CD4-positive, alpha-beta T cell (primary cell): Measurements from ENCODE around the gene AIF1. TPM values are rescaled to one million over a fixed set of nuclear protein-coding genes. Genes with fewer than 3 reads are reported as not detected.

ENCODE experiments used
- ATAC-seq: fragments of 200-7000 bp; cut with Tn5 transposase; one replicate; pipeline ENCODE4 v1.10.0; 2022; ENCODE audit warnings: mild to moderate bottlenecking; ENCODE audit not compliant: poor library complexity
- CTCF ChIA-PET: fragments of 350-600 bp; sonication (Branson Sonifier 250); formaldehyde crosslinking; loops from one replicate; lab custom pipeline; 2021; ENCODE audit warnings: antibody characterized with exemption, inconsistent platforms; lab: Charles Lee
- POLR2A ChIA-PET: fragments of 350-600 bp; sonication (Branson Sonifier 250); formaldehyde crosslinking; loops from one replicate; lab custom pipeline; 2021; ENCODE audit warnings: antibody characterized with exemption, inconsistent platforms; lab: Charles Lee
- DNase-seq, 14 experiments: peaks; one replicate each; pipeline ENCODE4 v3.0.0-alpha.2; 2013 to 2020; ENCODE audit warnings: mixed read lengths in 2 of 14
- H3K27ac ChIP-seq, 2 donors: one replicate each; pipeline versions ENCODE4 v1.5.1 to v1.7.0; 2013; ENCODE audit warnings: low read length in 2 of 2, low read depth in 1 of 2, mild to moderate bottlenecking in 1 of 2
- H3K27me3 ChIP-seq, 2 experiments: 1 replicate in 1 of 2; 2 replicates in 1 of 2; pipeline versions ENCODE4 v1.6.1 to v1.7.0; 2013; ENCODE audit warnings: low read length in 2 of 2, control low read depth in 1 of 2, mild to moderate bottlenecking in 1 of 2, moderate library complexity in 1 of 2; ENCODE audit not compliant: insufficient read depth in 2 of 2, control insufficient read depth in 1 of 2
- H3K36me3 ChIP-seq: one replicate; pipeline ENCODE4 v1.6.1; 2013; ENCODE audit warnings: low read length, control low read depth; ENCODE audit not compliant: insufficient read depth
- H3K4me1 ChIP-seq: one replicate; pipeline ENCODE4 v1.6.1; 2013; ENCODE audit warnings: low read length, control low read depth; ENCODE audit not compliant: insufficient read depth
- H3K4me3 ChIP-seq: one replicate; pipeline ENCODE4 v1.5.1; 2013; ENCODE audit warnings: mild to moderate bottlenecking, low read length, moderate library complexity
- H3K9me3 ChIP-seq, 2 experiments: 1 replicate in 1 of 2; 2 replicates in 1 of 2; pipeline versions ENCODE4 v1.6.1 to v1.7.0; 2013; ENCODE audit warnings: low read length in 2 of 2, mild to moderate bottlenecking in 2 of 2, control low read depth in 1 of 2, moderate library complexity in 1 of 2; ENCODE audit not compliant: control insufficient read depth in 1 of 2, insufficient read depth in 1 of 2
- H3K27ac Mint-ChIP-seq: one replicate; pipeline ENCODE4 v1.8.0; 2020; ENCODE audit warnings: mixed read lengths
- H3K27me3 Mint-ChIP-seq: one replicate; pipeline ENCODE4 v1.8.0; 2021; ENCODE audit warnings: mixed read lengths
- H3K36me3 Mint-ChIP-seq: one replicate; pipeline ENCODE4 v1.8.0; 2021; ENCODE audit warnings: low read depth, mixed read lengths
- H3K4me1 Mint-ChIP-seq: one replicate; pipeline ENCODE4 v1.8.0; 2021; ENCODE audit warnings: low read depth, mixed read lengths
- H3K4me3 Mint-ChIP-seq: one replicate; pipeline ENCODE4 v1.8.0; 2020; ENCODE audit warnings: mild to moderate bottlenecking, mixed read lengths
- H3K9me3 Mint-ChIP-seq: one replicate; pipeline ENCODE4 v1.8.0; 2020; ENCODE audit warnings: mixed read lengths
- intact Hi-C, 2 experiments: fragments of 100-400 bp; cut with DNase I in 1 of 2; cut with micrococcal nuclease in 1 of 2; formaldehyde crosslinking; loops; one replicate each; pipeline versions ENCODE4 v1.15.1 to v1.9.0; 2023 to 2025; cut with DNase I, micrococcal nuclease
- total RNA-seq, 174 experiments: library from RNA in 2 of 174; stranded (reverse) in 2 of 174; gene quantifications; one replicate each; pipeline ENCODE4 v1.2.3 and lab custom pipeline; 2021 to 2026
- TF ChIP-seq, protein P1 (sequence below): fragments of 200-600 bp; IDR thresholded peaks from one replicate; pipeline ENCODE4 v1.8.0; 2022; ENCODE audit warnings: antibody characterized with exemption, mild to moderate bottlenecking

The AIF1 gene
- total RNA-seq, 2 experiments from 2014 or later, result 31.8 to 35.5 TPM

- ATAC-seq (no peak), DNase-seq (no peak)
- H3K4me1 Mint-ChIP-seq, result peaks cover 29% of the 10 kb centered on the region
- Histone ChIP-seq H3K4me3 (no peak overlapping the region), H3K27ac (peak overlapping the region in 1 of 2 donors; percentile 89), H3K4me1 (peaks cover 27% of the 10 kb centered on the region), H3K36me3 (peaks cover 53% of the 10 kb centered on the region), H3K27me3 (no peaks in the 10 kb centered on the region), H3K9me3 (no peaks in the 10 kb centered on the region)
- peak overlapping the region; percentile 92 for H3K27ac Mint-ChIP-seq
- H3K36me3 Mint-ChIP-seq, result peaks cover 66% of the 10 kb centered on the region
- no peaks in the 10 kb centered on the region for H3K27me3 Mint-ChIP-seq
- TF ChIP-seq, protein P1, sequence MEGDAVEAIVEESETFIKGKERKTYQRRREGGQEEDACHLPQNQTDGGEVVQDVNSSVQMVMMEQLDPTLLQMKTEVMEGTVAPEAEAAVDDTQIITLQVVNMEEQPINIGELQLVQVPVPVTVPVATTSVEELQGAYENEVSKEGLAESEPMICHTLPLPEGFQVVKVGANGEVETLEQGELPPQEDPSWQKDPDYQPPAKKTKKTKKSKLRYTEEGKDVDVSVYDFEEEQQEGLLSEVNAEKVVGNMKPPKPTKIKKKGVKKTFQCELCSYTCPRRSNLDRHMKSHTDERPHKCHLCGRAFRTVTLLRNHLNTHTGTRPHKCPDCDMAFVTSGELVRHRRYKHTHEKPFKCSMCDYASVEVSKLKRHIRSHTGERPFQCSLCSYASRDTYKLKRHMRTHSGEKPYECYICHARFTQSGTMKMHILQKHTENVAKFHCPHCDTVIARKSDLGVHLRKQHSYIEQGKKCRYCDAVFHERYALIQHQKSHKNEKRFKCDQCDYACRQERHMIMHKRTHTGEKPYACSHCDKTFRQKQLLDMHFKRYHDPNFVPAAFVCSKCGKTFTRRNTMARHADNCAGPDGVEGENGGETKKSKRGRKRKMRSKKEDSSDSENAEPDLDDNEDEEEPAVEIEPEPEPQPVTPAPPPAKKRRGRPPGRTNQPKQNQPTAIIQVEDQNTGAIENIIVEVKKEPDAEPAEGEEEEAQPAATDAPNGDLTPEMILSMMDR, result no peak
- ChIA-PET CTCF (interaction anchor here (1.3 to 1.4 kb wide), 3 partner anchors 13 to 147 kb away, joined by 3 to 8 read pairs (median 4); partner anchors contain the start of gene BAG6), POLR2A (interaction anchor here (1.0 to 4.9 kb wide), 7 partner anchors 24 to 128 kb away, joined by 3 to 46 read pairs (median 6); partner anchors contain the start of genes BAG6, C6orf47, DDX39B and GPANK1)
- H3K4me3 Mint-ChIP-seq, result peak overlapping the region; percentile 93
- intact Hi-C loops, result no loop called here
- H3K9me3 Mint-ChIP-seq, result no peaks in the 10 kb centered on the region
These were observed 7.7 kb downstream of the AIF1 start for GRCh38 chr6:31622684-31623091.

GRCh38 chr6:31624070-31624469 lies 9.0 kb downstream of the AIF1 start:
- Mint-ChIP-seq H3K4me1 (peaks cover 29% of the 10 kb centered on the region), H3K4me3 (no peak overlapping the region), H3K27ac (no peak overlapping the region), H3K9me3 (no peaks in the 10 kb centered on the region), H3K36me3 (peaks cover 79% of the 10 kb centered on the region), H3K27me3 (no peaks in the 10 kb centered on the region)
- Histone ChIP-seq H3K27ac (no peak overlapping the region), H3K4me3 (no peak overlapping the region), H3K36me3 (peaks cover 67% of the 10 kb centered on the region), H3K27me3 (no peaks in the 10 kb centered on the region), H3K4me1 (peaks cover 27% of the 10 kb centered on the region), H3K9me3 (no peaks in the 10 kb centered on the region)
- no peak for DNase-seq
- intact Hi-C loops, result no loop called here
- TF ChIP-seq, protein P1, result no peak
- ATAC-seq, result no peak
- ChIA-PET CTCF (no interaction called here), POLR2A (no interaction called here)

DNA sequence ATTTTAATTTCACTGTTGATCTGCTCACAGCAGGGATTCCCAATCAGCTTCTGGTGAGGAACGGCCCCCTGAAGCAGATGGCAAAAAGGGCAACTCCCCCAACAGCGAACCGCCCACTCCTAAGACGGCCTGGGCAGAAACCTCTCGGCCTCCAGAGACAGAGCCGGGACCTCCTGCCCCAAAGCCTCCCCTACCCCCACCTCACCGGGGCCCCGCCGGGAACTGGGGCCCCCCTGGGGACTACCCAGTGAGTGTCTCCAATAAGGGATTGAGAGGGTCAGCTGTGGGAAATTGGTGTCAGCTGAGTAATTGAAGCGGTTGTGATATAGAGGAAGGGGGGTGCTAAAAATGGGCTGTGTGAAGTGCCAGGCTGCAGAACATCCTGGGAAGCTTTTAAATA lies 11.9 kb downstream of the AIF1 start:
- Histone ChIP-seq H3K9me3 (no peaks in the 10 kb centered on the region), H3K27ac (no peak overlapping the region), H3K4me1 (peaks cover 8% of the 10 kb centered on the region), H3K4me3 (no peak overlapping the region), H3K36me3 (peaks cover 96% of the 10 kb centered on the region), H3K27me3 (no peaks in the 10 kb centered on the region)
- Mint-ChIP-seq H3K9me3 (no peaks in the 10 kb centered on the region), H3K27me3 (no peaks in the 10 kb centered on the region), H3K4me3 (no peak overlapping the region), H3K27ac (peak overlapping the region; percentile 6), H3K4me1 (peaks cover 10% of the 10 kb centered on the region), H3K36me3 (peaks cover 94% of the 10 kb centered on the region)
- ATAC-seq (no peak), DNase-seq (no peak)
- TF ChIP-seq, protein P1, result no peak
- intact Hi-C loops, result no loop called here
- CTCF ChIA-PET, result interaction anchor here (1.0 kb wide), 1 partner anchor 76 kb away, joined by 3 read pairs; no protein-coding TSS in a partner anchor
- POLR2A ChIA-PET, result interaction anchor here (1.0 to 1.5 kb wide), 3 partner anchors 11 to 25 kb away, joined by 3 to 4 read pairs (median 3); no protein-coding TSS in a partner anchor
